ENCODE measurements around the gene CACNA1H.

GRCh38 chr16:1222553-1223354, 69.8 kb downstream of the CACNA1H start:
- TF ChIP-seq POLR2AphosphoS5 (IDR thresholded peaks at IDR 0.05; ENCODE audit: insufficient read depth, low read depth, low read length) (no peak), JUN (IDR thresholded peaks at IDR 0.05; ENCODE audit: borderline replicate concordance, insufficient read depth, insufficient read length, low read depth) (no peak), CTCF (IDR thresholded peaks at IDR 0.05; ENCODE audit: extremely low read depth in 1 of 2, insufficient read depth in 1 of 2, low read depth in 1 of 2, low read length in 2 of 2) (no peak), POLR2A (IDR thresholded peaks at IDR 0.05; ENCODE audit: low read depth, low read length) (no peak), EZH2 (IDR thresholded peaks at IDR 0.05; ENCODE audit: borderline replicate concordance, low read depth, low read length, severe bottlenecking) (no peak), MYC (IDR thresholded peaks at IDR 0.05; ENCODE audit: low read depth, low read length) (no peak), MAX (IDR thresholded peaks at IDR 0.05; ENCODE audit: insufficient read depth, insufficient read length) (no peak), GATA2 (IDR thresholded peaks at IDR 0.05; ENCODE audit: insufficient read depth, insufficient read length, low read depth, low read length) (no peak), FOS (IDR thresholded peaks at IDR 0.05; ENCODE audit: borderline replicate concordance, insufficient read depth, low read length) (no peak)

Measured in endothelial cell of umbilical vein (primary cell).